Fibroblast of the aortic adventitia (primary cell): ENCODE results near the gene ANGEL2. TPM values are rescaled to one million over a fixed set of nuclear protein-coding genes. Genes with fewer than 3 reads are reported as not detected.
A peak's percentile ranks its signal among the peaks of the same experiment; 100 is the strongest.
"Not testable (repeated sequence)": the region's sequence is repeated elsewhere in the genome, so short reads cannot be mapped to it uniquely, and the experiment has no call there.

Experiments used
- DNase-seq: peaks from one replicate; pipeline ENCODE4 v3.0.0-alpha.2; 2010; ENCODE audit warnings: low read depth
- H3K4me3 ChIP-seq: 2 replicates; pipeline ENCODE4 v1.5.1; 2011; ENCODE audit warnings: low read depth, mild to moderate bottlenecking, control low read depth, low read length, moderate library complexity
- CTCF ChIP-seq: IDR thresholded peaks from 2 replicates; pipeline ENCODE4 v1.5.1; 2011; ENCODE audit warnings: mild to moderate bottlenecking, low read length, control low read depth, inconsistent platforms; ENCODE audit not compliant: insufficient read depth
- total RNA-seq: library from RNA; depleted of rRNA; stranded (reverse); fragments of >200 nt; gene quantifications from 2 replicates; pipeline ENCODE4 v1.2.3, GENCODE V29; 2012; ENCODE audit warnings: low replicate concordance

ANGEL2 gene
- total RNA-seq, 1 donor, result 63.4 TPM

GRCh38 chr1:213017447-213018273, 2.0 kb upstream of the ANGEL2 start:
- no peak for TF ChIP-seq CTCF
- no peak overlapping the region for H3K4me3 ChIP-seq
- DNase-seq, result no peak

GRCh38 chr1:213014642-213015041, 1.0 kb downstream of the ANGEL2 start:
- peak; percentile 33 for DNase-seq
- H3K4me3 ChIP-seq, result peak overlapping the region; percentile 92
- no peak for TF ChIP-seq CTCF

- no peak for TF ChIP-seq CTCF
- DNase-seq, result no peak
- H3K4me3 ChIP-seq, result no peak overlapping the region
Measured at GRCh38 chr1:213008564-213008963, 7.1 kb downstream of the ANGEL2 start.

GRCh38 chr1:213003256-213003655, 12.4 kb downstream of the ANGEL2 start:
- TF ChIP-seq CTCF, result no peak
- H3K4me3 ChIP-seq, result no peak overlapping the region
- no peak for DNase-seq

GRCh38 chr1:212994926-212995325, 20.7 kb downstream of the ANGEL2 start:
- DNase-seq, result no peak
- no peak overlapping the region for H3K4me3 ChIP-seq
- no peak for TF ChIP-seq CTCF

- DNase-seq, H3K4me3 ChIP-seq: not testable (repeated sequence)
Measured at GRCh38 chr1:212993960-212994359, 21.7 kb downstream of the ANGEL2 start.

GRCh38 chr1:212990276-212990675, 25.4 kb downstream of the ANGEL2 start:
- DNase-seq, result no peak
- TF ChIP-seq CTCF, result no peak
- H3K4me3 ChIP-seq, result no peak overlapping the region
